HEK293 (cell line): Measurements from ENCODE around the gene MMP15.

Source experiments
- YY1 ChIP-seq: fragments of 450-650 bp; formaldehyde crosslinking; IDR thresholded peaks from 2 replicates; pipeline ENCODE4 v1.5.1; 2018; ENCODE audit warnings: missing biosample characterization, missing genetic modification characterization
- TF ChIP-seq, protein P1 (sequence below): fragments of 450-650 bp; formaldehyde crosslinking; IDR thresholded peaks from 2 replicates; pipeline ENCODE4 v1.5.1; 2016; ENCODE audit warnings: missing biosample characterization, missing genetic modification characterization, borderline replicate concordance

- TF ChIP-seq, protein P1, sequence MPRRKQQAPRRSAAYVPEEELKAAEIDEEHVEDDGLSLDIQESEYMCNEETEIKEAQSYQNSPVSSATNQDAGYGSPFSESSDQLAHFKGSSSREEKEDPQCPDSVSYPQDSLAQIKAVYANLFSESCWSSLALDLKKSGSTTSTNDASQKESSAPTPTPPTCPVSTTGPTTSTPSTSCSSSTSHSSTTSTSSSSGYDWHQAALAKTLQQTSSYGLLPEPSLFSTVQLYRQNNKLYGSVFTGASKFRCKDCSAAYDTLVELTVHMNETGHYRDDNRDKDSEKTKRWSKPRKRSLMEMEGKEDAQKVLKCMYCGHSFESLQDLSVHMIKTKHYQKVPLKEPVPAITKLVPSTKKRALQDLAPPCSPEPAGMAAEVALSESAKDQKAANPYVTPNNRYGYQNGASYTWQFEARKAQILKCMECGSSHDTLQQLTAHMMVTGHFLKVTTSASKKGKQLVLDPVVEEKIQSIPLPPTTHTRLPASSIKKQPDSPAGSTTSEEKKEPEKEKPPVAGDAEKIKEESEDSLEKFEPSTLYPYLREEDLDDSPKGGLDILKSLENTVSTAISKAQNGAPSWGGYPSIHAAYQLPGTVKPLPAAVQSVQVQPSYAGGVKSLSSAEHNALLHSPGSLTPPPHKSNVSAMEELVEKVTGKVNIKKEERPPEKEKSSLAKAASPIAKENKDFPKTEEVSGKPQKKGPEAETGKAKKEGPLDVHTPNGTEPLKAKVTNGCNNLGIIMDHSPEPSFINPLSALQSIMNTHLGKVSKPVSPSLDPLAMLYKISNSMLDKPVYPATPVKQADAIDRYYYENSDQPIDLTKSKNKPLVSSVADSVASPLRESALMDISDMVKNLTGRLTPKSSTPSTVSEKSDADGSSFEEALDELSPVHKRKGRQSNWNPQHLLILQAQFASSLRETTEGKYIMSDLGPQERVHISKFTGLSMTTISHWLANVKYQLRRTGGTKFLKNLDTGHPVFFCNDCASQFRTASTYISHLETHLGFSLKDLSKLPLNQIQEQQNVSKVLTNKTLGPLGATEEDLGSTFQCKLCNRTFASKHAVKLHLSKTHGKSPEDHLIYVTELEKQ, result no peak
- no peak for TF ChIP-seq YY1 (tag by site-specific recombination)
Measured at GRCh38 chr16:58021661-58022551, 3.6 kb upstream of the MMP15 start.
